OCI-LY7 (cell line): Measurements from ENCODE around the gene TMEM231.

Source experiments
- CTCF ChIP-seq: fragments of 200-600 bp; sonication (generic); conservative IDR thresholded peaks from 2 replicates; pipeline ENCODE4 v1.5.1; 2014; ENCODE audit warnings: mild to moderate bottlenecking, antibody characterized with exemption, low read length, moderate library complexity, mixed read lengths
- EZH2phosphoT487 ChIP-seq: fragments of 200-600 bp; sonication (generic); IDR thresholded peaks from 2 replicates; pipeline ENCODE4 v1.6.1; 2018; ENCODE audit warnings: low read depth, borderline replicate concordance, mild to moderate bottlenecking, mixed run types, antibody characterized with exemption, low read length, moderate library complexity, mixed read lengths

GRCh38 chr16:75570396-75571065, 14.5 kb upstream of the TMEM231 start:
- TF ChIP-seq CTCF: no peak
- TF ChIP-seq EZH2phosphoT487: no peak
